Skeletal muscle satellite cell (primary cell): ENCODE data around the gene CLCNKA. TPM values are rescaled to one million over a fixed set of nuclear protein-coding genes. Genes with fewer than 3 reads are reported as not detected.
"Not testable (repeated sequence)": the region's sequence is repeated elsewhere in the genome, so short reads cannot be mapped to it uniquely, and the experiment has no call there.

Experiments
- H3K27me3 ChIP-seq: 2 replicates; pipeline ENCODE4 v1.7.0; 2013; ENCODE audit warnings: low read length; ENCODE audit not compliant: control insufficient read depth, insufficient read depth
- H3K36me3 ChIP-seq: 2 replicates; pipeline ENCODE4 v1.7.0; 2013; ENCODE audit warnings: mild to moderate bottlenecking, control low read depth, low read length; ENCODE audit not compliant: insufficient read depth
- H3K4me1 ChIP-seq: 2 replicates; pipeline ENCODE4 v1.7.0; 2013; ENCODE audit warnings: low read length; ENCODE audit not compliant: control insufficient read depth, insufficient read depth
- H3K4me2 ChIP-seq: 2 replicates; pipeline ENCODE4 v1.7.0; 2013; ENCODE audit warnings: mild to moderate bottlenecking, low read length
- H3K4me3 ChIP-seq: 2 replicates; pipeline ENCODE4 v1.7.0; 2013; ENCODE audit warnings: low read length
- H3K9ac ChIP-seq: 2 replicates; pipeline ENCODE4 v1.7.0; 2013; ENCODE audit warnings: mild to moderate bottlenecking, low read depth, low read length, moderate library complexity
- H3K9me3 ChIP-seq: replicated peaks from 2 replicates; pipeline ENCODE4 v1.7.0; 2013; ENCODE audit warnings: mild to moderate bottlenecking, control low read depth, low read length
- total RNA-seq: library from RNA; depleted of rRNA; stranded (reverse); fragments of >200 nt; gene quantifications from 2 replicates; pipeline ENCODE4 v1.2.3, GENCODE V29; 2012; rRNA removed

Gene CLCNKA
- total RNA-seq = not detected in 2 replicates

DNA sequence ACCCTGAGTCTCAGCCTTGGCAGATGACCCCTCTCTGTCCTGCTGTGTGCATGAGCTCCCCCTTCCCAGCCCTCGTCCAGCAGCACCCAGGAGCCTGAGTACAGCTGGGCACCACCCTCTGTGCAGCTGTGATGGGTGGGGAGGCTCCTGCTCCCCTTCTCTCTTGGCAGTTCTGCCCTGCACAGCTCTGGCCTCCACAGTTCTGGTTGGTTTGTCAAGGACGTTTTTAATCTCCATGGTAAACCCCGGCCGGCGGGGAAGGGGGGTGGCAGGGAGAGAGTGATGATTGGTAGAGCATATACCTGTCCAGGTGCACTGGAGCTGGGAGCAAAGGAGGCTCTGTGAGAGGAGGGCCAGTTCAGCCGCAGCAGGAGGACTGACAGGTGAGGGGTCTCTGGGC is at the start of gene CLCNKA:
CLCNKA (plus strand) TSS at position 356 of the 400 bp plus-strand sequence. CDS start 584 bp downstream, outside the sequence.
- H3K4me1 ChIP-seq = peaks cover 41% of the 10 kb centered on the region
- H3K9ac ChIP-seq = no peak within 1 kb of the TSS
- no peak within 1 kb of the TSS for H3K4me3 ChIP-seq
- H3K9me3 ChIP-seq = no peaks in the 10 kb centered on the region
- no peaks in the 10 kb centered on the region for H3K27me3 ChIP-seq
- no peaks in the 10 kb centered on the region for H3K36me3 ChIP-seq
- H3K4me2 ChIP-seq = no peak within 1 kb of the TSS

DNA sequence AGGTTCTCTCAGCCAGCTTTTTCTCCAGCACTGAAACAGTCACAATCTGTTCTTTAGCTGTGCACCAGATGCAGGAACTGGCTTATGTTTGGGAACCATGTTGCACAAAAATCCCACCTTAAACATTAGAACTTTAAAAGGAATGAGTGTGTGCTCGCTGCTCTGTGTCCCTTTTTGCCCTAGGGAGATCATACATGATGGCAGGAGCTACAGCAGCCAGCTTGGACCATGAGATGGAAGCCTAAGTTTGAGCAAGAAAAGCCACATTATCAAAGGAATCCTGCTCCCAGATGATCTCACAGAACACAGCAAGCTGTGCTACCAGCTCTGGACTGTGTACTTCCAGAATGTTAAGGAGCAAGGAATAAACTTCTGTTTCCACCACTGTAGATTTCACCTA is 49.4 kb upstream of the CLCNKA start:
- no peaks in the 10 kb centered on the region for H3K27me3 ChIP-seq
- peaks cover 13% of the 10 kb centered on the region for H3K4me1 ChIP-seq
- no peaks in the 10 kb centered on the region for H3K9me3 ChIP-seq
- no peak overlapping the region for H3K4me3 ChIP-seq
- H3K36me3 ChIP-seq = peaks cover 19% of the 10 kb centered on the region
- H3K4me2 ChIP-seq = no peak overlapping the region
- no peak overlapping the region for H3K9ac ChIP-seq

DNA sequence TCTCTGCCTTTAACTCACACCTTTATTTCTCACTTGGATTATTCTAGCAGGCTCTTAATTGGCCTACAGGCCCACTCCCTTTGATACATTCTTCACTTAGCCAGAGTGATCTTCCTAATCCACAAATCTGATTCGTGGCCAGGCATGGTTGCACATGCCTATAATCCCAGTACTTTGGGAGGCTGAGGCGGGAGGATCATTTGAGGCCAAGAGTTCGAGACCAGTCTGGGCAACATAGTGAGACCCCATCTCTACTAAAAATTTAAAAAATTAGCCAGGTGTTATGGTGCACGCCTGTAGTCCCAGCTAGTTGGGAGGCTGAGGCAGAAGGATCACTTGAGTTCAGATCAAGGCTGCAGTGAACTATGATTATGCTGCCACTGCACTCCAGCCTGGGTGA is 48.1 kb upstream of the CLCNKA start:
- Histone ChIP-seq H3K4me2 (no peak overlapping the region), H3K9me3 (no peaks in the 10 kb centered on the region), H3K36me3 (peaks cover 19% of the 10 kb centered on the region), H3K4me3 (no peak overlapping the region), H3K4me1 (peaks cover 13% of the 10 kb centered on the region), H3K9ac (no peak overlapping the region), H3K27me3 (no peaks in the 10 kb centered on the region)

DNA sequence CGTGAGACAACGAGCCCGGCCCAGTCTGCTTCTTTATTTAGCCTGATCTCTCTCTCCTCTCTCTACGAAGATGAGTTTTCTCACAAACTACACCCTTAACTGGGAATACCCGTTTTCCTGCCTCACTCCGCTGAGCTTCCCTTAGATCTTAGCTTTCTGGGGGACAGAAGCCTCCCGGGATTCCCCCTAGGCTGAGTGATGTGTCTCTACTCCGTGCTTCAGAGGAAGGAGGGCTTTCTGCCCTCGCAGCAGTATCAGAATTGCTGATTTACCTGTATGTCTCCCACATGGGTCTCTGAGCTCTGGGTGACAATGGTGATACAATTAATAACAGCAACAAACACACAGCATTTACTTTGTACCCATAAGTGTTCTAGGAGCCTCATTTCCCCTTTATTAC is 47.0 kb upstream of the CLCNKA start:
- Histone ChIP-seq H3K9ac (peak overlapping the region; percentile 84), H3K4me1 (peaks cover 13% of the 10 kb centered on the region), H3K9me3 (no peaks in the 10 kb centered on the region)

DNA sequence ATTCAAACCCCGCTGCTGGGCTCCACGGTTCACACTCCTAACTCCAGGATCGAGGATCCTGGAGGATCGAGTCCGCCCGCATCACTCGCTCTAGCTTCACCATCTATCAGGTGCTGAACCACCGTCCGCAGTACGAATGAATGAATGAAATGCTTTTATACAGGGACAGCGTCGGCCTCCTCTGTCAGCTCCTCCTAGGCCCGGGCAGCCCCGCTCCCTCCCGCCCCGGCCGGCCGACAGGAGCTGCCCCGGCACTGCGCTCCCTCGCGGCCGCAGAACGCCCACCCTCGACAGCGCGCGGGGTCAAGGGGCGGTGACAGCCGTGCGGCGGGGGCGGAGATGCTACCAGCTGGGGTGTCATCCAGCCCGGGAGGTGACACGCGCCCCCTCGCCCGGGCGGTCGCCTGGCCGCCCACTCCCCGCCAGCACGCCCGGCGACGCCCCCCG is 46.5 kb upstream of the CLCNKA start:
- H3K4me2 ChIP-seq = peak overlapping the region; percentile 98
- no peaks in the 10 kb centered on the region for H3K27me3 ChIP-seq
- peak overlapping the region; percentile 84 for H3K4me3 ChIP-seq
- H3K4me1 ChIP-seq = peaks cover 13% of the 10 kb centered on the region
- H3K9me3 ChIP-seq = no peaks in the 10 kb centered on the region
- peak overlapping the region; percentile 84 for H3K9ac ChIP-seq
- H3K36me3 ChIP-seq = peaks cover 19% of the 10 kb centered on the region

More for the DNA sequence above, 47.0 kb upstream of the CLCNKA start:
- H3K27me3 ChIP-seq = no peaks in the 10 kb centered on the region
- peak overlapping the region; percentile 98 for H3K4me2 ChIP-seq
- peak overlapping the region; percentile 84 for H3K4me3 ChIP-seq
- peaks cover 19% of the 10 kb centered on the region for H3K36me3 ChIP-seq

DNA sequence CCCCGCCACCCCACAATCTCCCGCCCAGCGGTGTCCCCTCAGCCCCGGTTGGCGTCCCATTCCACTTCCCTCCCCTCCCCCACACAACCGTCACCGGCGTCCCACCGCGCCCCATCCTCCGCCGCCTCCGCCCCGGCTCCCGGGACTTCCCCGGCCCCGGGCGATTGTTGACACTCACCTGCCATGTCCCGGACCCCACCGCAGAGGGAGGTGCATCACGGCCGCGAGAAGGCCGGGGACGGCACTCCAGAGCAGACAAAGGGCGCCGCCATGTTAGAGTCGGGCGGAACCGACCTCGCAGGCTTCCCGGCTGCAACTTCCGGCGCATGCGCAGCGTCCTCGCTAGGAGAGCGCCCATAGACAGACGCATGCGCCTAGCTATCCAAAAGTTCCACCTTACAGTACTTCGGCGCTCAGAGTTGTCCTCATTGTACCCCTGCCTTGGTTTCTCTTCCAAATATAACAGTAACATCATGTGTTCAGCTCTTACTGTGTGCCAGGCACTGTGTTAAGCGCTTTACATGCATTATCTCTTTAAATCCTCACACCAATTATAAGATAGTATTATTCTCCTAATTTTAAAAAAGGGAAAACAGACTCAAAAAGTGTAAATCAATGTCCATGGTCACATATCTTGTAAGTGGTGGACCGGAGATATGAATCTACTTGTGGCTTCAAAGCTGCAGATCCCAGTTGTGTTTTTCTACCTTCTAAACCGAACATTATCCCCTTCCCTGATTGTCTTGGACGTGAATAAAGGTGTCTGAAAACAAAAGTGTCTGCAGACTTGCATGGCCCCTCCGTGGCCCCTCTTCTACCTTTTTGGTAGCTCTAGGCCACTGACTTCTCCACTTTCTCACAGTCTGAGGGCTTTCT is 45.8 kb upstream of the CLCNKA start, which contains the start of gene ZBTB17:
ZBTB17 (minus strand) TSS at position 297 of the 876 bp plus-strand sequence. CDS start 27,606 bp downstream, outside the sequence.
- Histone ChIP-seq H3K9me3 (no peaks in the 10 kb centered on the region), H3K4me2 (peak within 1 kb of the TSS; percentile 98), H3K4me3 (peak within 1 kb of the TSS; percentile 84), H3K4me1 (peaks cover 13% of the 10 kb centered on the region), H3K27me3 (no peaks in the 10 kb centered on the region), H3K36me3 (peaks cover 19% of the 10 kb centered on the region), H3K9ac (peak within 1 kb of the TSS; percentile 84)

DNA sequence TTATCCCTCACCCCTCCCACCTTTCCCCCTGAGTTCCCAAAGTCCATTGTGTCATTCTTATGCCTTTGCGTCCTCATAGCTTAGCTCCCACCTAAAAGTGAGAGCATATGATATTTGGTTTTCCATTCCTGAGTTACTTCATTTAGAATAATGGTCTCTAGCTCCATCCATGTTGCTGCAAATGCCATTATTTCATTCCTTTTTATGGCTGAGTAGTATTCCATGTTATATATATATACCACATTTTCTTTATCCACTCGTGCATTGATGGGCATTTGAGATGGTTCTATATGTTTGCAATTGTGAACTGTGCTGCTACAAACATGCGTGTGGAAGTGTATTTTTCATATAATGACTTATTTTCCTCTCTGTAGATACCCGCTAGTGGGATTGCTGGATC is 43.9 kb upstream of the CLCNKA start:
- H3K4me3 ChIP-seq, H3K9me3 ChIP-seq, H3K9ac ChIP-seq, H3K36me3 ChIP-seq, H3K4me2 ChIP-seq, H3K27me3 ChIP-seq: not testable (repeated sequence)
- H3K4me1 ChIP-seq = peaks cover 13% of the 10 kb centered on the region

DNA sequence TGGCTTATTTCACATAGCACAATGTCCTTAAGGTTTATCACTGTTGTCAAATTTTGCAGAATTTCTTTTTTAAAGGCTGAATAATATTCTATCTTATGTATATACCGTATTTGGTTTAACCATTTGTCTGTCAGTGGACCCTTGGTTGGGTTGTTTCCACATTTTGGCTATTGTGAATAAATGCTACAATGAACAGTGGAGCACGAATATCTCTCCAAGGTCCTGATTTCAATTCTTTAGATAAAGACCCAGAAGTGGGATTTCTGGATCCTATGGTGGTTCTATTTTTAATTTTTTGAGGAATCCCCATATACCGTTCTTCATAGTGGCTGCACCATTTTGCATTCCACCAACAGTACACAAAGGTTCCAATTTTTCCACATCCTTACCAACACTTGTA is 40.2 kb upstream of the CLCNKA start:
- Histone ChIP-seq H3K9me3 (no peaks in the 10 kb centered on the region), H3K4me3 (no peak overlapping the region), H3K27me3 (no peaks in the 10 kb centered on the region), H3K4me2 (no peak overlapping the region), H3K4me1 (no peaks in the 10 kb centered on the region), H3K9ac (no peak overlapping the region), H3K36me3 (no peaks in the 10 kb centered on the region)

DNA sequence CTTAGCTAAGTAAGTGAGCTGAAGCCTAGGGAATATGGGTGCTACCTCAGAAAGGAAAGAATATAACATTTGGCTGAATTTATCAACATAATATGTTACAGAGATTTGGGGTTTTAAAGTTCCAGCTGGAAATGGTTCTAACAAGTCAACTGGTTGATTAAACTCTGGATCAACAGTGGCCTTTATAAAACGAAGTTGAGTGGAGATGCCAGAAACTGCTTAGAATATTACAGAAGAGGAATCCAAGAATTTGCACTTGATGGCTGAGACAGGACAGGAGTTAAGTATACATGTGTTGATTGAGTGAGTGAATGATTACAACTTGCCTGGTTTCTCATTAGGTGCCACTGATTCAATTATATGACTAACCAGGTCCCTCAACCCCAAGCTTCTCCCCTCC is 38.6 kb upstream of the CLCNKA start:
- H3K4me3 ChIP-seq = no peak overlapping the region
- H3K4me1 ChIP-seq = no peaks in the 10 kb centered on the region
- no peaks in the 10 kb centered on the region for H3K9me3 ChIP-seq
- no peaks in the 10 kb centered on the region for H3K27me3 ChIP-seq
- H3K36me3 ChIP-seq = no peaks in the 10 kb centered on the region
- H3K4me2 ChIP-seq = no peak overlapping the region
- H3K9ac ChIP-seq = no peak overlapping the region

DNA sequence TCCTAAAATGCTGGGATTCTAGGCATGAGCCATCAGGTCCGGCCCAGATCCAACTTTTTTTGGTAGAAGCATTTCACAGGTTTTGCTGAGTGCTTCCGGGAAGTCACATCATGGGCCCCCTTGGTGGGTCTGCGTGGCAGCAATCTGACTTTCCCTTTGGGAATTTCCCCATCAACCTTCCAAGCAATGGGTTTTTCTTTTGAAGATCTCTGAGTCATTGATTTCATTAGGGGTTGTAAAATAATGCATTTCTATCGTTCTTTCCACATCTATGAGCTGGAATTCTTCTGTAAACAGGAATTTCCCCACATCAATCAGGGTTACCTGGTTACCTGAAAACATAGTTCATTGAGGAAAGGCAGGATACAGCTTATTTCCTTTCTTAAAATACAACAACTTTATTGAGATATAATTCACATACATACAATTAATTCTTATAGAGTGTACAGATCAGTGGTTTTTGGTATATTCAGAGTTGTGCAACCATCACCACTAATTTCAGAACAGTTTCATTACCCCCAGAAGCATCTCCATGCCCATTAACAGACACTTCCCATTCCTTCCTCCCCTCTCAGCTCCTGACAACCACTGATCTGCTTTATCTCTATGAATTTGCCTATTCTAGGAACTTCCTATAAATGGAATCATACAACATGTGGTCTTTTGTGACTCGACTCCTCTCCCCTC is 36.1 kb upstream of the CLCNKA start:
- no peaks in the 10 kb centered on the region for H3K4me1 ChIP-seq
- H3K4me3 ChIP-seq = no peak overlapping the region
- H3K9ac ChIP-seq = no peak overlapping the region
- no peak overlapping the region for H3K4me2 ChIP-seq
- H3K9me3 ChIP-seq = no peaks in the 10 kb centered on the region
- H3K27me3 ChIP-seq = peaks cover 7% of the 10 kb centered on the region
- no peaks in the 10 kb centered on the region for H3K36me3 ChIP-seq

DNA sequence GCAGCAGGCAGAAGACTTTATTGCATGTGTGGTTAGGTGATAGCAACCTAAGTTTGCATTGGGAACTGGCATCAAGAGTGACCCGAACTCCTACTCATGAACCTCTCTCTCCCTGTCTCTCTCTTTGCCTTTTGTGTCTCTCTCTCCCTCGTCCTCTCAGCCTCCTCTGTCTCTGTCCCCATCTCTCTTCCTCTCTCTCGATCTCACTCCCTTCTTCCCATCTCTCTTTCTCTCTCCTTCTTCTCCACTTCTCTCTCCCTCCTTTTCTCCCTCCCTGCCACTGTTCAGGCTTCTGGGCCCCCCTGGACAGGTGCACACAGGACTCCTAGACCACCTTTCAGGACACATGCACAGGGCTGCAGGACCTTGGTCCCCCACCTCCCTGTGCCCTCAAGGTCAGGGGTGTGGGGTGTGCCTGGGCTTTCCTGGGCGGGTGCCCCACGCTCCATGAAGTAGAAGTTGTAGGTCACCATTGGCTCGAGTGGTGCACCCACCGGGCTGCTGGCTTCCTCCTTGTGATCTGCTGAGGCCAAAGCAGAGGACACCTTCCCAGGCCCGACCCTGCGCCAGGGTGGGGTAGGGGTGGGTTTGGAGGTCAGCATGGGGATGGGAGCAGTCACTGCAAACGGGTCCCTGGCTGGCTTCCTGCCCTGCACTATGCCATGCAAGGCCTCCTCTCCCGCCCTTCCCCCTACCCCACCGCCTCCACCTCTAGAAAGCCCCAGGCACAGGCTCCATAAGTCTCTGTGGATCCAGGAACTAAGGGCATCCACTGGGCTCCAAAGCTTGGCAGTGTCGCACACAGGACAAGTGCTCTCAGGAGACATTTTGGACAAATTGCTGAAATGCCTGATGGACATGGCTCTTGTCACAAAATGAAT is 32.7 kb upstream of the CLCNKA start:
- H3K9me3 ChIP-seq = no peaks in the 10 kb centered on the region
- no peak overlapping the region for H3K4me2 ChIP-seq
- H3K4me3 ChIP-seq = no peak overlapping the region

More for the DNA sequence above, 32.7 kb upstream of the CLCNKA start:
- Histone ChIP-seq H3K9ac (no peak overlapping the region), H3K36me3 (no peaks in the 10 kb centered on the region), H3K27me3 (peaks cover 7% of the 10 kb centered on the region), H3K4me1 (no peaks in the 10 kb centered on the region)
